ENCODE results near the gene NAV2.
A peak's percentile ranks its signal among the peaks of the same experiment; 100 is the strongest.

The NAV2 gene

GRCh38 chr11:19743622-19744021 is 31.0 kb downstream of the NAV2 start:
- TF ChIP-seq CTCF (IDR thresholded peaks at IDR 0.05; ENCODE audit: low read depth, low read length, missing control alignments) = no peak
- no peak overlapping the region for H3K27ac ChIP-seq
- no peak for DNase-seq
- H3K27me3 ChIP-seq (replicated peaks) = no peaks in the 10 kb centered on the region
- in situ Hi-C loops (cut with HindIII; ENCODE audit: low pct_ligation_motif_present, low sequenced_read_pairs) = loop anchor here (25.0 kb wide), 2 partner anchors 181 to 619 kb away; partner anchors contain the start of gene HTATIP2
- no peaks in the 10 kb centered on the region for H3K36me3 ChIP-seq (replicated peaks)
- H3K4me3 ChIP-seq (ENCODE audit: low read depth, low read length) = no peak overlapping the region

- TF ChIP-seq CTCF (IDR thresholded peaks at IDR 0.05; ENCODE audit: low read depth, low read length, missing control alignments) = no peak
- in situ Hi-C loops (cut with HindIII; ENCODE audit: low pct_ligation_motif_present, low sequenced_read_pairs) = loop anchor here (25.0 kb wide), 2 partner anchors 182 to 618 kb away; partner anchors contain the start of gene HTATIP2
- H3K36me3 ChIP-seq (replicated peaks) = no peaks in the 10 kb centered on the region
- DNase-seq = no peak
- no peak overlapping the region for H3K4me3 ChIP-seq (ENCODE audit: low read depth, low read length)
- no peak overlapping the region for H3K27ac ChIP-seq
- H3K27me3 ChIP-seq (replicated peaks) = no peaks in the 10 kb centered on the region
These were observed 31.5 kb downstream of the NAV2 start for GRCh38 chr11:19744130-19744529.

DNA sequence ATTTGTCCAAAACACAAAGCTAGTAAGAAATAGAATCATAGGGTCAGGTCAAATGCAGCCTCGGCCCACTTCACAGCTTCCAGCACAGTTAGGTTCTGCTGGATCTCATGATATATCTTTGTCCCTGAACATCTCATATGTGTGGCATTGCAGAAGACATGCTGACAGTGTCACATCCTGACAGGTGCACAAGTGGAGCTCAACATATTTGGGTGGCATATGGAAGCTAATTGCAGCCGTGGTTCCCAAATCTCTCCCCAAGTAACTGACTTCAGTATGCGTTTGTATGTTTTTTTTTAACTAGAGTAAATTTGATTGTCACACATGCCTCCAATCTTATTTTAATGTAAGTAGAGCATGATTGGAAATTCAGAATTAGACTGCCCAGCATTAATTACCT is 33.4 kb downstream of the NAV2 start:
- DNase-seq = no peak
- Histone ChIP-seq H3K27me3 (replicated peaks) (no peaks in the 10 kb centered on the region), H3K36me3 (replicated peaks) (no peaks in the 10 kb centered on the region), H3K4me3 (ENCODE audit: low read depth, low read length) (no peak overlapping the region), H3K27ac (no peak overlapping the region)
- no peak for TF ChIP-seq CTCF (IDR thresholded peaks at IDR 0.05; ENCODE audit: low read depth, low read length, missing control alignments)
- in situ Hi-C loops (cut with HindIII; ENCODE audit: low pct_ligation_motif_present, low sequenced_read_pairs) = loop anchor here (25.0 kb wide), 2 partner anchors 184 to 616 kb away; partner anchors contain the start of gene HTATIP2

DNA sequence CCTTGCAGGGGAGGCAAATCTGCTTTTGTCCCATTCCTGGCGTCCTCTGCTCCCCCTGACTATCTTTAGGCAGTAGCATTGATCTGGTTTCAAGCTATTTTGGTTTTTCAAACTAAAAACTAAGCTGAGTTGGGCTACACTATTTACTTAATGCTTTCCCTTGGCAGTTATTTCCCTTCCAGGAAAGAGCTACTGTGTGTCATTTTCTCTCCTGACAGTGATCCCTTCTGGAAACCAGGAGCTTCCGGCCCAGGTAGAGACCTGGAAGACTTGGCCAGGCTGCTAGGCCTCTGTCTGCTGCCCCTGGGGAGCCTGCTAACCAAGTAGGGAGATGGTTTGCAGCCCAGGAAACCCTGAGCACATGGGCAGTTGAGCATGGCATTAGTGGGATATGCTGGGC is 35.0 kb downstream of the NAV2 start:
- Histone ChIP-seq H3K36me3 (replicated peaks) (no peaks in the 10 kb centered on the region), H3K27ac (no peak overlapping the region), H3K27me3 (replicated peaks) (no peaks in the 10 kb centered on the region), H3K4me3 (ENCODE audit: low read depth, low read length) (no peak overlapping the region)
- no peak for DNase-seq
- no peak for TF ChIP-seq CTCF (IDR thresholded peaks at IDR 0.05; ENCODE audit: low read depth, low read length, missing control alignments)
- in situ Hi-C loops (cut with HindIII; ENCODE audit: low pct_ligation_motif_present, low sequenced_read_pairs) = loop anchor here (25.0 kb wide), 2 partner anchors 185 to 615 kb away; partner anchors contain the start of gene HTATIP2

DNA sequence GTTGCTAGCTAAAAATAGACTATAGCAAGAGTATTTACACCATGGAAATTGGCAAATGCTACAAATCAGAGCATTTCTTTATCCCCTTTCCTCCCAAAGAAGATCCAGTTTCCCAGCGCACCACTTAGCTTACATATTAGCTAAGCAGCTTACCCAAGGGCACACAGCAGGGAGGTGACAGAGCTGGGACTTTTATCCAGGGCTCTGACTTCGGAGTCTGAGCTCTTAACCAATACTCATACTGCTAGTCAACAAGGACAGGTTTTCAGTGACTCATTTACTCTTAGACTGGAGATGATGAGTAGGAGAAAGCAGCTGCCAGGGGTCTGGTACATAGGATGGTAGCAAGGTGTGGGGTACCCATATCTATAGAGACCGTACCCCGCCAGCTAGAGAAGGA is 38.4 kb downstream of the NAV2 start:
- in situ Hi-C loops (cut with HindIII; ENCODE audit: low pct_ligation_motif_present, low sequenced_read_pairs) = no loop called here
- no peak for DNase-seq
- no peak for TF ChIP-seq CTCF (IDR thresholded peaks at IDR 0.05; ENCODE audit: low read depth, low read length, missing control alignments)

DNA sequence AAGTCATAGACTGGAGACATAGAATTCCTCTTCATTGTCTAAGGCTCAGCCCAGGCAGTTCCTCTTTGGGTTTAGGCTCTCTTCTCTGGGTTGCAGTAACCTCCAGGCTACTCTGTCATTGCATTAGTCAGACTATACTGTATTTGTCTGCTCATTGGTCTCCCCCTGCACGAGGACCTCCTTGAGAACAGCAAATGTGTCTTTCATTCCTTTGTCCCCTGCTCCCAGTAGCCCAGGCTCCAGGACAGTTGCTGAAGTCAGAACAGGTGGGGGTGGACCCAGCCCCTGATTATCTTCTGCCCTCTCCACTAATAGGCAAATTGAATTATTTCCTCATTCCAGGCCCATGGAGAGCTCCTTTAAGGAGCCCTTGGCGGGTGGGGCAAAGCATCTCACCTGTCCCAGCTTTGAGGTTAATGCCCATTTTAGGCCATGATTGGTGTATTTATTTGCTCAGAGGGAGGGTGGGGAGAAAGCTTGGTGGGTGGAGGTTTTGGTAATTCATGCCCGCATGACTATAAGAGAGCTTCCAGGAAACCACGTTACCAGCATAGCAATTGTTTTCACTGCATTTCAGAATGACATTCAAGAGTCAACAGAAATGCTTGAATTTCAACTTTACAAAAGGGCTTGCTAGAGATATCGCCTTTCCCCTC is 40.9 kb downstream of the NAV2 start:
- Histone ChIP-seq H3K27ac (no peak overlapping the region), H3K4me3 (ENCODE audit: low read depth, low read length) (no peak overlapping the region), H3K27me3 (replicated peaks) (no peaks in the 10 kb centered on the region), H3K36me3 (replicated peaks) (no peaks in the 10 kb centered on the region)
- DNase-seq = peak; percentile 56
- in situ Hi-C loops (cut with HindIII; ENCODE audit: low pct_ligation_motif_present, low sequenced_read_pairs) = no loop called here
- TF ChIP-seq CTCF (IDR thresholded peaks at IDR 0.05; ENCODE audit: low read depth, low read length, missing control alignments) = no peak

More for the DNA sequence above, 38.4 kb downstream of the NAV2 start:
- Histone ChIP-seq H3K4me3 (ENCODE audit: low read depth, low read length) (no peak overlapping the region), H3K27ac (no peak overlapping the region), H3K27me3 (replicated peaks) (no peaks in the 10 kb centered on the region), H3K36me3 (replicated peaks) (no peaks in the 10 kb centered on the region)
